PFSK-1 (cell line): Measurements from ENCODE around the gene PRSS33.

ENCODE experiments used
- FOXP2 ChIP-seq: optimal IDR thresholded peaks from 2 replicates; pipeline ENCODE3; 2011; ENCODE audit warnings: borderline replicate concordance, control low read depth, inconsistent platforms; ENCODE audit not compliant: insufficient read depth; ENCODE audit errors: extremely low read length, extremely low read depth
- POLR2AphosphoS5 ChIP-seq: IDR thresholded peaks from 2 replicates; pipeline ENCODE4 v1.6.1; 2012; ENCODE audit warnings: low read depth, mild to moderate bottlenecking, control low read depth, low read length, moderate library complexity
- REST ChIP-seq, 2 experiments: IDR thresholded peaks; 2 replicates each; pipeline versions ENCODE4 v1.6.1 to v1.8.0; 2011 to 2012; ENCODE audit warnings: low read depth in 2 of 2, low read length in 2 of 2, control low read depth in 1 of 2, inconsistent platforms in 1 of 2, mild to moderate bottlenecking in 1 of 2, moderate library complexity in 1 of 2; ENCODE audit not compliant: insufficient read depth in 1 of 2
- SIN3A ChIP-seq: IDR thresholded peaks from 2 replicates; pipeline ENCODE4 v1.6.1; 2012; ENCODE audit warnings: mild to moderate bottlenecking, low read length, moderate library complexity, borderline replicate concordance; ENCODE audit not compliant: insufficient read depth
- TAF1 ChIP-seq: IDR thresholded peaks from 2 replicates; pipeline ENCODE4 v1.6.1; 2012; ENCODE audit warnings: low read length, control low read depth, borderline replicate concordance; ENCODE audit not compliant: insufficient read depth

The PRSS33 gene

DNA sequence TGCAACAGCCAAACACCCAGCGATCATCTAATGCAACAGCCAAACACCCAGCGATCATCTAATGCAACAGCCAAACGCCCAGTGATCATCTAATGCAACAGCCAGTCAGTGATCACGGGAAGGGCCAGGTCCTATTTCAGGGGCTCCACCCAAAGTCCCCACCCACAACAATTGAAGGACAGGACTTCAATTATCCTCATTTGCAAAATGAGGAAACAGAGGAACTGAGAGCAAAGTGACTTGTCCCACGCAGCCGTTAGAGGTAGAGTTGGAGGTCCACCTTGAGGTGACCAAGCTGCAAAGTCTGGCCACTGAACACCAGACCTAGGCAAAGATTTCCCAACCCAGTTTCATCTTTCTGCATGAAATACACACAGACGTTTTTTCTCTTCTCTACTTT lies 46.4 kb upstream of the PRSS33 start:
- TF ChIP-seq REST (IDR thresholded peaks at IDR 0.05; ENCODE audit: insufficient read depth in 1 of 2, low read depth in 2 of 2, low read length in 2 of 2) (no peak), FOXP2 (no peak), TAF1 (no peak), POLR2AphosphoS5 (no peak), SIN3A (no peak)

GRCh38 chr16:2831203-2831602 lies 43.8 kb upstream of the PRSS33 start:
- TF ChIP-seq FOXP2 = no peak
- TF ChIP-seq TAF1 = no peak
- no peak for TF ChIP-seq REST (IDR thresholded peaks at IDR 0.05; ENCODE audit: insufficient read depth in 1 of 2, low read depth in 2 of 2, low read length in 2 of 2)
- TF ChIP-seq SIN3A = no peak
- TF ChIP-seq POLR2AphosphoS5 = no peak

DNA sequence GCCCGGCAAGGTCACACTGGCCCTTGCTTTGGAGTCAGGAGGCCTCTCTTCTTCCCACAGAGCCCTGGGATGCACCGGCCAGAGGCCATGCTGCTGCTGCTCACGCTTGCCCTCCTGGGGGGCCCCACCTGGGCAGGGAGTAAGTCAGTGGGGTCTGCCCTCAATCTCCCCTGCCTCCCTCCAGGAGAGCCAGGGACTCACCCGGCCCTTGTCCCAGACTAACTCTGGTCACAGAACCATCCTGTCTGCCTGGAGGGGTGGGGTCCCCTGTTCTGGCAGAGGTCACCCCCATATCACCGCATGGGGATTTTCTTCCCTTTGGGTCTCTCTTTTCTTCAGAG lies 43.0 kb upstream of the PRSS33 start:
- TF ChIP-seq POLR2AphosphoS5 (no peak), FOXP2 (no peak), REST (IDR thresholded peaks at IDR 0.05; ENCODE audit: insufficient read depth in 1 of 2, low read depth in 2 of 2, low read length in 2 of 2) (no peak), TAF1 (no peak), SIN3A (no peak)

DNA sequence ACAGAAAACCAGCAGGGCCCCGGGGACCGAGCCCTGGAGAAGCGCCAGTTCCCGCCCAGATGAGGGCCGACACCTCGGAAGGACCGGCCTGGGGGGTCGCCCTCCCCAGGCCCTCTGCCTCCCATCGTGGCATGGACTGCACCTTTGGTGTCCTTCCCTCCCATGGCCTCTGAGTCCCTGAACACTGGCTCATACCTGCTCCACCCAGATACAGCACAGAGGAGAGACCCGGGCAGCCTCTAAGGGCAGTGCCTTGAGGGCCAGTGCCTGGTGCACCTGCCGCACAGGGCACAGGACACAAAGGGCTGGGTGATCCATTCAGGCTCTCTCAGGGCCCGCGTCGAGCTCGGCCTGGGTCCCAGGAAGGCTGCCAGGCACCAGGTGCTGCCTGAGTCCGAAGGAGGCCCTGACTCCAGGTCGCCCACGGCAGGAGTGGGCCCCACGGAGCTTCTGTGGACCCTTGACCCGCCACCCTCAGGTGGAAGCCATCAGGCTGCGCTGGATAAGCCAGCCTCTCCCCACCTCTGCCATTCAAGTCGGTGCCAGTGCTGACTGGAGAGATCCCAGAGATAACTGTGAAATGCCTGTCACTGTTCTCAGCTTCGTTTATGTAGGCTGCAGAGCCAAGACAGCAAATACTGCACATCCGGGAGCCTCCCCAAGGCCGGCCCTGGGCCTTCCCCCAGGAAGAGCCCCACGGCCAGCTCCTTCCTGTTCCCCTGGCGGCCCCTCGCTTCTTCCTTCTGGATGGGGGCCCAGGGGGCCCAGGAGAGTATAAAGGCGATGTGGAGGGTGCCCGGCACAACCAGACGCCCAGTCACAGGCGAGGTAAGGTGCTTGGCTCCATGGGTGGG lies 42.4 kb upstream of the PRSS33 start, which contains the start of gene ZG16B:
TSS of gene ZG16B (plus strand) at position 803 of the 854 bp plus-strand sequence. CDS start 139 bp downstream, outside the sequence.
- TF ChIP-seq POLR2AphosphoS5 (no peak), REST (IDR thresholded peaks at IDR 0.05; ENCODE audit: insufficient read depth in 1 of 2, low read depth in 2 of 2, low read length in 2 of 2) (0 out of 4 replicates have a peak, but pooled peaks of 1 of the 2 experiments have one; percentile 4)
